Prostate gland (tissue), 2 donors: ENCODE results near the gene RUNX2. TPM values are rescaled to one million over a fixed set of nuclear protein-coding genes. Genes with fewer than 3 reads are reported as not detected.
"Not testable (repeated sequence)": the region's sequence is repeated elsewhere in the genome, so short reads cannot be mapped to it uniquely, and the experiment has no call there.

Experiments
- DNase-seq: peaks from one replicate; pipeline ENCODE4 v3.0.0-alpha.2; 2019; ENCODE audit warnings: low spot score
- H3K27ac ChIP-seq, 2 donors: fragments of 200-600 bp; sonication (generic); 2 replicates each; pipeline ENCODE4 v1.5.1; 2017 to 2019
- H3K27me3 ChIP-seq: fragments of 200-600 bp; sonication (generic); replicated peaks from 2 replicates; pipeline ENCODE4 v1.5.1; 2019; ENCODE audit not compliant: insufficient read depth
- H3K36me3 ChIP-seq, 2 donors: fragments of 200-600 bp; sonication (generic); 1 replicate in 1 of 2; 2 replicates in 1 of 2; pipeline versions ENCODE4 v1.5.1 to v1.8.1; 2017 to 2019
- H3K4me1 ChIP-seq: fragments of 200-600 bp; sonication (generic); replicated peaks from 2 replicates; pipeline ENCODE4 v1.5.1; 2019
- H3K4me3 ChIP-seq, 2 donors: fragments of 200-600 bp; sonication (generic); 2 replicates each; pipeline ENCODE4 v1.5.1; 2017 to 2019
- H3K9me3 ChIP-seq: fragments of 200-600 bp; sonication (generic); 2 replicates; pipeline ENCODE4 v1.5.1; 2017
- POLR2A ChIP-seq: fragments of 450-650 bp; IDR thresholded peaks from one replicate; pipeline ENCODE4 v1.6.1; 2016; ENCODE audit warnings: antibody characterized with exemption, mild to moderate bottlenecking
- POLR2AphosphoS5 ChIP-seq: sonication (generic); formaldehyde crosslinking; IDR thresholded peaks from one replicate; pipeline ENCODE4 v1.6.1; 2017; ENCODE audit warnings: antibody characterized with exemption
- WGBS: methylation state at CpG from one replicate; pipeline ENCODE4 v1.1.5; 2018; 5-methylcytosine and 5-hydroxymethylcytosine counted together
- intact Hi-C: fragments of 100-400 bp; cut with DNase I; formaldehyde crosslinking; loops from one replicate; pipeline ENCODE4 v1.14.2; 2022
- total RNA-seq, 2 donors: library from RNA; depleted of rRNA; stranded (reverse); fragments of >200 nt; gene quantifications; one replicate each; pipeline ENCODE4 v1.1.0, GENCODE V29; 2016
- TF ChIP-seq, protein P1 (sequence below), 4 experiments: fragments of 200-600 bp in 2 of 4; fragments of 450-650 bp in 2 of 4; sonication (generic) in 2 of 4; IDR thresholded peaks; 1 replicate in 3 of 4; 2 replicates in 1 of 4; pipeline ENCODE4 v1.5.1; 2016 to 2019; ENCODE audit warnings: antibody characterized with exemption in 4 of 4, mild to moderate bottlenecking in 2 of 4, moderate library complexity in 2 of 4

RUNX2 gene
- total RNA-seq, 2 donors from 2014 or later, result 9.2 to 10.7 TPM

DNA sequence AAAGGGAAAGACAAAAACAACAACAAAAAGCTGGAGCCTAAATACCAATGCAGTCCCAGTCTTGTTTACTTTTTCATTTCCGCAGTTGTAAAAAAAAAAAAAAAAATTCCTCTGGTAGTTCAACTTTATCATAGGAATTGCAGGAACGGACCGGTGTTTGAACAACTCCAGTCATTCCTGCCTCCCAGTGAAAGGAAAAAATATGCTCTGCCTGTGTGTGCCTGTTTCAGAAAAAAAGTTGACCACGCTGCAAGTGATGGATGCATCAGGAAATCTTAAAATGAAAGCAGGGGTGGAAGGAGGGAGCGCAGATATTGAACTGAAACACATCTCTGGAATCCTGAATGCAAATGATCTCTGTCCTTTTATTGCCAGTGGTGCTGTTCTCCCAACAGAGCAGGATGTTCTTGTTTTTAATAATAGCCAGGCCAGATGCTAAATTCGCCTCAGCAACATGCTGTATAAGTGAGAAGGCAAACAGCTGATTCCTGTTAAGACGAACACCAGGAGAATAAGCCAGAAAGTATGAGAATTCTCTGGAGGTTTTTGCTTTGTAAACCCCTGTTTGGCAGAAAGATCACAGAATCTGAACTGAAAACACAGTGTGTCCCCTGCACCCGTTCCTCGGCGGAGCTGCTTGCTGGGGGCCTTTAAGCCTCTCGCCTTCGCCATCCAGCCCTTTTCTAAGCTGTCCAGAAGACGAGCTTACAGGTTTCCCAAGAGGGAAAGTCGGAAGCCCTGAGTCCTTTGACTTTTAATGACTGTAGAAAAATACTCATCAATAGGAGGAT lies 228.0 kb downstream of the RUNX2 start:
- Histone ChIP-seq H3K36me3 (no peaks in the 10 kb centered on the region), H3K4me3 (peak overlapping the region; percentile 8 to 10)
- peak; percentile 57 for TF ChIP-seq POLR2AphosphoS5
- TF ChIP-seq, protein P1, sequence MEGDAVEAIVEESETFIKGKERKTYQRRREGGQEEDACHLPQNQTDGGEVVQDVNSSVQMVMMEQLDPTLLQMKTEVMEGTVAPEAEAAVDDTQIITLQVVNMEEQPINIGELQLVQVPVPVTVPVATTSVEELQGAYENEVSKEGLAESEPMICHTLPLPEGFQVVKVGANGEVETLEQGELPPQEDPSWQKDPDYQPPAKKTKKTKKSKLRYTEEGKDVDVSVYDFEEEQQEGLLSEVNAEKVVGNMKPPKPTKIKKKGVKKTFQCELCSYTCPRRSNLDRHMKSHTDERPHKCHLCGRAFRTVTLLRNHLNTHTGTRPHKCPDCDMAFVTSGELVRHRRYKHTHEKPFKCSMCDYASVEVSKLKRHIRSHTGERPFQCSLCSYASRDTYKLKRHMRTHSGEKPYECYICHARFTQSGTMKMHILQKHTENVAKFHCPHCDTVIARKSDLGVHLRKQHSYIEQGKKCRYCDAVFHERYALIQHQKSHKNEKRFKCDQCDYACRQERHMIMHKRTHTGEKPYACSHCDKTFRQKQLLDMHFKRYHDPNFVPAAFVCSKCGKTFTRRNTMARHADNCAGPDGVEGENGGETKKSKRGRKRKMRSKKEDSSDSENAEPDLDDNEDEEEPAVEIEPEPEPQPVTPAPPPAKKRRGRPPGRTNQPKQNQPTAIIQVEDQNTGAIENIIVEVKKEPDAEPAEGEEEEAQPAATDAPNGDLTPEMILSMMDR (IDR thresholded peaks at IDR 0.05), result no peak

DNA sequence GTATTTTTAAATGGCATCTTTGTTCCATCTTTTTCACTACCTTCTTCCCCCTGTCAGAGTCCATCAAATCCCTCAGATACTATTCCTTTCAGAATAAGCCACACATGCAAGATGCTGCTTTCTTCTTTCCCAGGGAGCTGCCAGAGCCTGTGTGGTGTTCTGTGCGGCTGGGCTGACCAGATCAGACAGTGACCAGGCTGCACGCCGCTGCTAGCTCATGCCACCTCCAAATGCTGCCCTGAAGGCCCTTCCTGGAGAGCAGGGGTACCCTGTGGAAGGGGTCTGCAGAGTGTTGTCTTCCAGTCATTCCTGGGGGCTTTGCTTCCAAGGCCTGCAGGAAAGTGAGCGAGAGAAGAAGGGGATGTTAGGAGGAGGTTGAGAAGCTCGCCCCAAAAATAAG lies 228.7 kb downstream of the RUNX2 start:
- H3K4me3 ChIP-seq, result no peak overlapping the region
- intact Hi-C loops, result no loop called here
- peak overlapping the region; percentile 70 to 71 for H3K27ac ChIP-seq
- H3K36me3 ChIP-seq, result no peaks in the 10 kb centered on the region
- H3K27me3 ChIP-seq, result no peaks in the 10 kb centered on the region
- peaks cover 13% of the 10 kb centered on the region for H3K4me1 ChIP-seq
- WGBS, result 70% methylated on average over 5 of the region's 5 CpGs
- no peak for TF ChIP-seq POLR2AphosphoS5
- TF ChIP-seq, protein P1 (IDR thresholded peaks at IDR 0.05), result no peak
- TF ChIP-seq POLR2A, result no peak
- H3K9me3 ChIP-seq, result no peaks in the 10 kb centered on the region
- no peak for DNase-seq

More for the DNA sequence above, 228.0 kb downstream of the RUNX2 start:
- no peaks in the 10 kb centered on the region for H3K27me3 ChIP-seq
- peak overlapping the region; percentile 70 to 71 for H3K27ac ChIP-seq
- intact Hi-C loops, result no loop called here
- peak; percentile 19 for DNase-seq
- WGBS, result 16% methylated on average over 14 of the region's 14 CpGs
- peaks cover 13% of the 10 kb centered on the region for H3K4me1 ChIP-seq
- H3K9me3 ChIP-seq, result no peaks in the 10 kb centered on the region

DNA sequence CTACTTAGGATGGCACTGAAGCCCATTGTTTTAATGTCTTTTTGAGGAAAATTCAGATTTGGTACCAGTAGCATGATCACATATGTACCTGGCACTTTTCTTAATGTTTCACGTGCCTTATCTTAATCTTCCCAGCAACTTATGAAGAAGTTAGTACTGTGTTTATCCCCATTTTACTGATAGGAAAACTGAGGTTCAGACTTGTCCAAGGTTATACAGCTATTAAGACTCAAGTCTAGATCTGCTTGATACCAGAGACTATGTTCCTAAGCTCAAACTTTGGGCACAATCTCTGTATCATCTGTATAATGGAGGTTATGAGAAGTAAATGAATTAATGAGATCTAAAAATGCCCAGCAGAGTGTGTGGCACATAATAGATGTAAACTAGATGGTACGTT lies 229.3 kb downstream of the RUNX2 start:
- H3K4me1 ChIP-seq, result peaks cover 13% of the 10 kb centered on the region
- no peaks in the 10 kb centered on the region for H3K27me3 ChIP-seq
- TF ChIP-seq POLR2AphosphoS5 (no peak), POLR2A (no peak)
- TF ChIP-seq, protein P1 (IDR thresholded peaks at IDR 0.05), result no peak
- 89% methylated on average over 2 of the region's 2 CpGs for WGBS
- H3K9me3 ChIP-seq, result no peaks in the 10 kb centered on the region
- no peaks in the 10 kb centered on the region for H3K36me3 ChIP-seq
- H3K27ac ChIP-seq, result peak overlapping the region in 1 of 2 donors; percentile 71
- DNase-seq, result no peak
- no peak overlapping the region for H3K4me3 ChIP-seq
- intact Hi-C loops, result no loop called here

DNA sequence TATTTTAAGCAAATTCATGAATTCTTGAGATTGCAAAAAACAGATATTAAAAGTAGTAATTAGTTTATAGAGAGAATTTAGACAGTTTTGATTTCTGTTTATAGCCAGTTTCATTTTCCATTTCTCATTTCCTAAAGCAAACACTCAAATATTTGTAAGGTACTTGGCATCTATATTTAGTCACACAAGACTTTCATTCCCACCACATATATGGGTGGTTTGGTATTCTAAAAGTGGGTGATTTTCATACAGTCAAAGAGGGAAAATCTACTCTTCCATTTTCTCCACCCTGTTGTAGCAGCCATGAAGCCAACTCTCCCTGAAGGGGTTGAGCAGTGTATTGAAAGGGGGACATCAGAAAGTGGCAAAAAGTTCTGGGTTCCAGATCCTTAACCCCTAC lies 230.7 kb downstream of the RUNX2 start:
- Histone ChIP-seq H3K4me1 (peaks cover 13% of the 10 kb centered on the region), H3K4me3 (no peak overlapping the region), H3K27me3 (no peaks in the 10 kb centered on the region), H3K9me3 (no peaks in the 10 kb centered on the region), H3K27ac (no peak overlapping the region), H3K36me3 (no peaks in the 10 kb centered on the region)
- intact Hi-C loops, result no loop called here
- TF ChIP-seq, protein P1 (IDR thresholded peaks at IDR 0.05), result no peak
- TF ChIP-seq POLR2AphosphoS5 (no peak), POLR2A (no peak)
- no peak for DNase-seq

DNA sequence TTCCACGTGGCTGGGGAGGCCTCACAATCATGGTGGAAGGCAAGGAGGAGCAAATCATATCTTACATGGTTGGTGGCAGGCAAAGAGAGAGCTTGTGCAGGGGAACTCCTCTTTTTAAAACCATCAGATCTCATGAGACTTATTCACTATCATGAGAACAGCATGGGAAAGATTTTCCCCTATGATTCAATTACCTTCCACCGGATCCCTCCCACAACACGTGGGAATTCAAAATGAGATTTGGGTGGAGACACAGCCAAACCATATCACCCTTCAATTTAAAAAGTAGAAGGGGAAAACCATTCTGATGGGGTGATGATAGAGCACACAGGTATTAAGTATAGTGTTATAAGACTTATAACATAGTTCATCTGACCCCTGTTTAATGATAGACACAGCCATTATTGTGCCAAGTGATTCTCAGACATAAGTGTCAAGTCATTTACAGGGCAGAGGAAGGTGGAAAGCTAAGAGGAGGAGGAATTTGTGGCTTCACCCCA lies 232.2 kb downstream of the RUNX2 start:
- intact Hi-C loops, result not testable (repeated sequence)

More for the DNA sequence above, 232.2 kb downstream of the RUNX2 start:
- not testable (repeated sequence) for H3K9me3 ChIP-seq, H3K36me3 ChIP-seq, H3K4me3 ChIP-seq, H3K27me3 ChIP-seq, H3K27ac ChIP-seq, H3K4me1 ChIP-seq, DNase-seq
- 93% methylated on average over 3 of the region's 3 CpGs for WGBS
